ENCODE data around the gene EPHB2.

GRCh38 chr1:22847709-22848108 is 137.1 kb downstream of the EPHB2 start:
- TF ChIP-seq POLR2A (IDR thresholded peaks at IDR 0.05) (no peak), CTCF (IDR thresholded peaks at IDR 0.05) (no peak)

All from testis (tissue), 2 donors.